ENCODE measurements around the gene H2BK1. TPM values are rescaled to one million over a fixed set of nuclear protein-coding genes. Genes with fewer than 3 reads are reported as not detected.

Gene H2BK1
- total RNA-seq, 4 donors from 2014 or later, result not detected

DNA sequence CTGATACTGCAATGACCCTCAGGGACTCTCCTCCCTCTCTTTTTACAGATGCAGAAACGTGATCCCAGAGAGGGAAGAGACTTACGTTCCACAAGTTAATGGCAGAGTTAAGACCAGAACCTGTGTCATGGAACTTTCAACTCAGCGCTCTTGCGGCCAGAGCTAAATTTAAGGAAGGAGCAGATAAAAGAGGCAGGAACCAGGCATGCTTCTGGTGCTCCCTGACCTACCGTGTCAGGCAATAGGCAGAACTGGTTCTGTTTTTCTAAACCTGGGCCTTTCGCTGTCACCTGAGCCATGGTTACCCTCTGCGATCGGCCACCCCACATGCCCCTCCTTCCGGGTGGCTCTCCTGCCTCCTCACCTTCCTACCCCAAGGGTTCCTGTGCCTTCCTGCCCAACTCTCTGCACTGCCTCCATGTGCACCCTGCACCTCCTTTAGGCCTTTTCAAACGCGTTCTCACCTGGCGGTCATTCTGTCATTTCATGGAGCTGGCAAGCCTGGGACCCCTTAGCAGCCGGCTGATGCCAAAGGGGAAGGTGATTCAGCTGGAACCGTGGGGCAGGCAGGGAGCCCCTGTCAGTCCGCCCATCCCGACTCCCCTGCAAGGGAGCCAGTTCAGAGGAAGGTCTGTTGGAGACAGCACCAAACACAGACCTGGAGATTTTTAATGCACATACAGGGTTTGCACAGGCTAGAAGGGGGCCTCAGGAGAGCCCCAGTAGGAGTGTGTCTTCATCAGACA, 35.1 kb downstream of the H2BK1 start:
- H3K36me3 ChIP-seq, result no peaks in the 10 kb centered on the region
- intact Hi-C loops (cut with DNase I), result no loop called here
- no peak overlapping the region for H3K27ac ChIP-seq (replicated peaks in 1 of 4)
- TF ChIP-seq, protein P1, sequence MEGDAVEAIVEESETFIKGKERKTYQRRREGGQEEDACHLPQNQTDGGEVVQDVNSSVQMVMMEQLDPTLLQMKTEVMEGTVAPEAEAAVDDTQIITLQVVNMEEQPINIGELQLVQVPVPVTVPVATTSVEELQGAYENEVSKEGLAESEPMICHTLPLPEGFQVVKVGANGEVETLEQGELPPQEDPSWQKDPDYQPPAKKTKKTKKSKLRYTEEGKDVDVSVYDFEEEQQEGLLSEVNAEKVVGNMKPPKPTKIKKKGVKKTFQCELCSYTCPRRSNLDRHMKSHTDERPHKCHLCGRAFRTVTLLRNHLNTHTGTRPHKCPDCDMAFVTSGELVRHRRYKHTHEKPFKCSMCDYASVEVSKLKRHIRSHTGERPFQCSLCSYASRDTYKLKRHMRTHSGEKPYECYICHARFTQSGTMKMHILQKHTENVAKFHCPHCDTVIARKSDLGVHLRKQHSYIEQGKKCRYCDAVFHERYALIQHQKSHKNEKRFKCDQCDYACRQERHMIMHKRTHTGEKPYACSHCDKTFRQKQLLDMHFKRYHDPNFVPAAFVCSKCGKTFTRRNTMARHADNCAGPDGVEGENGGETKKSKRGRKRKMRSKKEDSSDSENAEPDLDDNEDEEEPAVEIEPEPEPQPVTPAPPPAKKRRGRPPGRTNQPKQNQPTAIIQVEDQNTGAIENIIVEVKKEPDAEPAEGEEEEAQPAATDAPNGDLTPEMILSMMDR (IDR thresholded peaks at IDR 0.05), result no peak
- TF ChIP-seq POLR2A (IDR thresholded peaks at IDR 0.05; ENCODE audit: low read depth), result no peak
- no peak for TF ChIP-seq POLR2AphosphoS5 (IDR thresholded peaks at IDR 0.05)
- no peak for TF ChIP-seq EP300 (IDR thresholded peaks at IDR 0.05)
- WGBS, result 74% methylated on average over 16 of the region's 16 CpGs
- H3K4me3 ChIP-seq, result no peak overlapping the region
- H3K27me3 ChIP-seq, result peaks cover 0 to 72% (median 5%) of the 10 kb centered on the region in 4 donors
- DNase-seq (ENCODE audit: extremely low spot score), result no peak
- H3K9me3 ChIP-seq, result peaks cover 0 to 4% (median 0%) of the 10 kb centered on the region in 4 donors
- peaks cover 0 to 14% (median 2%) of the 10 kb centered on the region in 4 donors for H3K4me1 ChIP-seq

DNA sequence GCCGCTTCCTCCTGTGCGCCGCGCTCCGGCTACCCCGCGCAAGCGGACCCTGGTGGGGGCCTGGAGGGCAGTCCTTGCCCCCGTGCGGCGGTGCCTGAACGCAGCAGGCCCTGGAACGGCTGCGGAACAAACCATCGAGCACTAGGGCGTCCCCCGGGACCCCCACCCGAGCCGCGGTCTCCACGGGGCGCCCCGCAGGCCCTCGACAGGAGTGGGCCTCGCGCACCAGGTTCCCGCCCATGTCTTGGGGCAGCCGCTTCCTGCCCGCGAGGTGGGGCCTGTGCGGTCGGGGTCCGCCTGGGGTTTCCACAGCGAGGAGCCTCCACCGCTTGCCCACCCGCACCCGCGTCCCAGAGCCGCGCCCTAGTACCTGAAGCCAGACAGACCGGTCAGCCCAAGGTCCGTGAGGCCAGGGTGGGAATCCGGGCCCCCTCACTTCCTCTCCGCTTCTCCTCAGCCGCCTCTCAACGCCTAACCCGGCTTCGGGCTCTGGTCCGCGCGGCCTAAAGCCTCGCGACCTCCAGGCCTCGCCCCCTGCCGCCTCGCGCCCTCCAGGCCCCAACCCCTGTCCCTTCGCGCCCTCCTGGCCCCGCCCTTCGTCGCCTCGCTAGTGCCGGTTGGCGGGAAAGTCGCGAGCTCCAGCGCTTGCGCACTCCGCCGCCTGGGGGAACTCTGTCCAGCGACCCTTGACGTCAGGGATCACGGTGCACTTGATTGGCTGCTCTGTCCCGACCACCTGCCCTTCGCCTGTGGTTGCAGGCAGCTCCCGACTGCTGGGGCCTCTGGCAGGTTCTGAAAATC, 35.8 kb downstream of the H2BK1 start:
- H3K27ac ChIP-seq (replicated peaks in 1 of 4), result no peak overlapping the region
- intact Hi-C loops (cut with DNase I), result loop anchor here (5.0 kb wide), 1 partner anchor 128 kb away; no protein-coding TSS in a partner anchor
- WGBS, result 35% methylated on average over 10 of the region's 77 CpGs
- no peaks in the 10 kb centered on the region for H3K36me3 ChIP-seq
- H3K9me3 ChIP-seq, result peaks cover 0 to 4% (median 0%) of the 10 kb centered on the region in 4 donors
- H3K27me3 ChIP-seq, result peaks cover 0 to 70% (median 5%) of the 10 kb centered on the region in 4 donors
- TF ChIP-seq EP300 (IDR thresholded peaks at IDR 0.05), result no peak
- no peak for TF ChIP-seq POLR2AphosphoS5 (IDR thresholded peaks at IDR 0.05)
- TF ChIP-seq, protein P1 (IDR thresholded peaks at IDR 0.05), result no peak
- no peak for TF ChIP-seq POLR2A (IDR thresholded peaks at IDR 0.05; ENCODE audit: low read depth)
- no peak overlapping the region for H3K4me3 ChIP-seq
- no peak for DNase-seq (ENCODE audit: extremely low spot score)
- peaks cover 0 to 14% (median 2%) of the 10 kb centered on the region in 4 donors for H3K4me1 ChIP-seq

DNA sequence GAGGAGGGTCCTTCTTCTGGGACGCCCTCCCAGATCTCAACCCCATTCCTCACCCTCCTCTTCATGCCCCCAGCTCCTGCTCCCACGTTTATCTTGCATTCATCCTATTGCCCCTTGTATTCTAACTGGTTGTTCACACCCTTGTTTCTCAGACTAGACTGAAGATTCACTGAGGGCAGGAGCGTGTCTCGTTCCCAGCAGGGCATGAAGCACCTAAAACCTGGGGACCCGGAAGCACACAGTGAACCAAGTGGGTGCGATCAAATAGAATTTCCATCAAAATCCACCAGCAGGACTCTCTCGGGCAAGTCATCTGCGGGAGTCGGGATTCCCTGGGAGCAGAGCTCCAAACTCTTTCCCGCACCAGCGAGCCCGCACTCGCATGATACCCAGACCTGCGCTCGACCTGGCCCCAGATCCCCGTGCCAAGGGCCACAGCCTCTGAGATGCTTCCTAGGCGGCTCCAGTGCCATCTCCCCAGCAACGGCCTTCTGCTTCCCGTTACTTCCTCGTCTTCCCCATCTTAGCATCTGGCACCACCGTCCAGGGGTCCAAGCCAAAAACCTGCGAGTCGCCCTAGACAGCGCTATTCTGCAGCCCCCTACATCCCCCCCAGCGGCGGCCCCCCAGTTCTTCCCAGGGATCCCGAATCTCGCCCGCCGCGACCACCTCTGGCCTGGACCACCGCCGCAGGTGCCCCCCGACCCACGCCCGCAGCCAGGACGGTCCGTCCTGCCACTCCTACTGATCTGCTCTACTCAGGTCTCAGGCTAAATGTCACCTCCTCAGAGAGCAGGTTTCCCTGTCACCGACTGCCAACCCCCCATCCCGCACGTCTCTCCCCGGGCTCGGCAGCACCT, 36.7 kb downstream of the H2BK1 start:
- H3K4me3 ChIP-seq, result no peak overlapping the region
- H3K27ac ChIP-seq (replicated peaks in 1 of 4), result no peak overlapping the region
- H3K36me3 ChIP-seq, result no peaks in the 10 kb centered on the region
- DNase-seq (ENCODE audit: extremely low spot score), result no peak
- H3K4me1 ChIP-seq, result peaks cover 0 to 16% (median 2%) of the 10 kb centered on the region in 4 donors
- 84% methylated on average over 41 of the region's 43 CpGs for WGBS
- no peak for TF ChIP-seq POLR2AphosphoS5 (IDR thresholded peaks at IDR 0.05)
- no peak for TF ChIP-seq POLR2A (IDR thresholded peaks at IDR 0.05; ENCODE audit: low read depth)
- TF ChIP-seq, protein P1 (IDR thresholded peaks at IDR 0.05), result no peak
- no peak for TF ChIP-seq EP300 (IDR thresholded peaks at IDR 0.05)
- intact Hi-C loops (cut with DNase I), result loop anchor here (5.0 kb wide), 1 partner anchor 129 kb away; no protein-coding TSS in a partner anchor
- peaks cover 0 to 75% (median 6%) of the 10 kb centered on the region in 4 donors for H3K27me3 ChIP-seq
- peaks cover 0 to 4% (median 0%) of the 10 kb centered on the region in 4 donors for H3K9me3 ChIP-seq

Measured in esophagus muscularis mucosa (tissue), 4 donors.